Hematopoietic multipotent progenitor cell treated with erythropoietin and hydrocortisone succinate and interleukin-3 and kit ligand, for 17 days (in vitro differentiated cells): Measurements from ENCODE around the gene TNPO3.

Experiments
- DNase-seq: peaks from one replicate; pipeline ENCODE4 v3.0.0-alpha.2; 2015; ENCODE audit warnings: low spot score

TNPO3 gene

DNA sequence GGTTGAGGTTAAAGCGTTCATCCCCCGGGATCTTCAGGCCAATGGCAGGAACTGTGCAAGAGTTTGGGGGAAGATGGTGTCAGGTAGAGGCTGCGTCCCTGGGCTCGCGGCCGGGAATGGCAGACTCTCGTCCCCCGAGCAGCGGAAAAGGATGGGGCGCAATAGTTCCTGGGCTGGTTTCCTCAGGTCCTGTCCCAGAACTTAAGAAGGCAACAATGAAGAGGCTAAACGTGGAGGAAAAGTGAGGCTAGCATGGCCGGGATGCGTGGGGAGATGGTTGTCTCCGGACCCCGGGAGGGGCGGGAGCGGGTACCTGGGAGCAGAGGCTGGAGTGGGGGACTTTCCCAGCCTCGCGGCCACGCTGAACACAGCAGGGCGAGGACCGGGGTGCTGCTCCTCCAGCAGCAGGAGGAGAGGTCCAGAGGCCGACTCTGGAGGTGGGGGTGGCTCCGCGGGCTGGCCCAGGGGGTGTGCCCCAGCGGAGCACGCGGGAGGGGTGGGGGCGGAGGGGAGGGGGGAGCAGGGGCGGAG, 116.3 kb downstream of the TNPO3 start:
- DNase-seq = no peak

DNA sequence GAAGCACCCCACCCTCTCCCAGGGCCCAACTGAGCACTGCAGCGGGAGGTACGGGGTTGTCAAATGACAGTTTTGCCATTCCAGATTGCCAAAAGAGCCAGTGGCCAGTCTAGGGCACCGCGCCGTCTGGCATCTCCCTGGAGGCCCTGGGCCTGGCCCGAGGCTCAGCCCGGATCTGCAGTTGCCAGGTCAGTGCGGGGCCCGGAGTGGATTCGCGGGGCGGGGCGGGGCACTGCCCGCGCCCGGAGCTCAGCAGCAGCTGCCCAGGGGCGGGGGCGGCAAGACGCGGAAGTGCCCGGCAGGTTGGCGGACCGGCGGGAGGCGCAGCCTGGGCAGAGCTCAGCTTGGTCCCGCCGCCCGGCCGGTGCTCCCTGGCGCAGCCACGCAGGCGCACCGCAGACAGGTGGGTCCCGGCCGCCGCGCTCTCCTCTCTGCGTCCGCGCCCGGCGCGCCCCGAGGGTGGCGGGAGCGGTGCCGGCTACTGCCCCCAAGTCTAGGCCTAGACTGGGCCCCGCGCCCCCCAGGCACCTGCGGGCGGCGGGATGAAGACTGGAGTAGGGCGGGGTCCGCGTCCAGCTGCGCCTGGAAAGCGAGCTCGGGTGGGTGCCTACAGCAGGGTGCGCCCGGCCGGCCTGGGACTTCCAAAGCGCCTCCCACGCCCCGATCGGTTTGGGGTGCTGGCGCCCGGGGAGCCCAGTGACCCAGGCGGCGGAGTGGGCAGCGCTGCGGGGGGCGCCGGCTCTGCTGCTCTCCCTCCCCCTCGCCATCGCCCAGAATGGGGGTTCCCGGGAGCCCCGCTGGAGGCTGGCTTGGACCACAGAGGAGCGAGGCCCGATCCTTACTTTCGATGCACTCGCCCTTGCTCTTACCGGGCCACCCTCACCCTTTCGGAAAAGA, 117.0 kb downstream of the TNPO3 start, which contains the start of gene IRF5:
Gene IRF5, plus strand, starts transcription at position 281 of the 897 bp plus-strand sequence. CDS start 4,155 bp downstream, outside the sequence.
- no peak for DNase-seq

DNA sequence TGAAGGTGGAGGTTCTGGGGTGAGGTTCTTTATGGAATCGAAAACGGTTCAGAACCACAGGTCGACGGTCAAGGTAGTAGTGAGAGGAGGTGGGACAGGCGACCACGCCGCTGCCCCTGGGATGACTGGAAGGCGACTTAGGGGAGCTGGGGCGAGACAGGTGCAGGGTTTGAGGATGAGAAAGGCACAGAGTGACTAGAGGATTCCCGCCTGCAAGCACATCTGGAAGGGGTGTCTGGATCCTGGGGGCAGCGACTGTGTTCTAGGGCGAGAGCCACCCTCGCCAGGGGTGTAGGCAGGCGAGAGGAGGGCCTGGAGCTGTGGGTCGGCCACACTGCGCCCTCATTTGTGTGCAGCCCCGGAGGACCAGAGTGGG, 117.7 kb downstream of the TNPO3 start:
- no peak for DNase-seq

DNA sequence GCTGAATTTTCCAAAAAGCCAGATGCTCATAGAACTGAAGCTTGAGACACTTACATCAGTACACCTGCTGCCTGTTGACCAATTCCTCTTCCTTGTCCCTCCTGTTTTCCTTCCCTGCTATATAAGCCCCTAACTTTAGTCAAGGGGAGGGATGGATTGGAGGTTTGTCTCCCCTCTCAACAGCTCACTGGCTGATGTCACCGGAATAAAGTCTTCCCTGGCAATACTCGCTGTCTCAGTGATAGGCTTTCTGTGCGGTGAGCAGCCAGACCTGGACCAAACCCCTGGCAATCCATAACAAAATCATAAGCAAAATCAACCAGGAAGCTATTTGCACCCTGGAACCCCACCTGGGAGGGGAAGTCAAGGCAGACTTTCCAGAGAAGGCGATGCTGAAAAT, 118.1 kb downstream of the TNPO3 start:
- no peak for DNase-seq

DNA sequence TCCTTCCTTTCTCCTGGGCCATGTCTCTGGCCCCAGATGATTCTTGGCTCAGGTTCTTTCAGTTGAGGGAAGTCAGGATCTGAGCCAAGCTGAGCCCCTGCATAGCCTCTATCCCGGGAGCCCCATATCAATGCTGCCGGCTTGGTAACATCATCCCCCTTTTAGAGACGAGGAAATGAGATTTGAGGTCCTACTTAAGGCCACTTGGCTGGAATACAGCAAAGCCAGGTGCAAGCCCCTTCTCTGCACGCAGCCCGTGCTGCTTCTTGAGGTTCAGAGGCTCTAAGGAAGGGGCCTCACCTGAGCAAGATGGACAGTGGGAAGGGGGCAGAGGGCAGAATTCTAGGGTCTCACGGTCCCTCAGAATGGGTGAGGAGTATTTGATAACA, 119.6 kb downstream of the TNPO3 start:
- no peak for DNase-seq

DNA sequence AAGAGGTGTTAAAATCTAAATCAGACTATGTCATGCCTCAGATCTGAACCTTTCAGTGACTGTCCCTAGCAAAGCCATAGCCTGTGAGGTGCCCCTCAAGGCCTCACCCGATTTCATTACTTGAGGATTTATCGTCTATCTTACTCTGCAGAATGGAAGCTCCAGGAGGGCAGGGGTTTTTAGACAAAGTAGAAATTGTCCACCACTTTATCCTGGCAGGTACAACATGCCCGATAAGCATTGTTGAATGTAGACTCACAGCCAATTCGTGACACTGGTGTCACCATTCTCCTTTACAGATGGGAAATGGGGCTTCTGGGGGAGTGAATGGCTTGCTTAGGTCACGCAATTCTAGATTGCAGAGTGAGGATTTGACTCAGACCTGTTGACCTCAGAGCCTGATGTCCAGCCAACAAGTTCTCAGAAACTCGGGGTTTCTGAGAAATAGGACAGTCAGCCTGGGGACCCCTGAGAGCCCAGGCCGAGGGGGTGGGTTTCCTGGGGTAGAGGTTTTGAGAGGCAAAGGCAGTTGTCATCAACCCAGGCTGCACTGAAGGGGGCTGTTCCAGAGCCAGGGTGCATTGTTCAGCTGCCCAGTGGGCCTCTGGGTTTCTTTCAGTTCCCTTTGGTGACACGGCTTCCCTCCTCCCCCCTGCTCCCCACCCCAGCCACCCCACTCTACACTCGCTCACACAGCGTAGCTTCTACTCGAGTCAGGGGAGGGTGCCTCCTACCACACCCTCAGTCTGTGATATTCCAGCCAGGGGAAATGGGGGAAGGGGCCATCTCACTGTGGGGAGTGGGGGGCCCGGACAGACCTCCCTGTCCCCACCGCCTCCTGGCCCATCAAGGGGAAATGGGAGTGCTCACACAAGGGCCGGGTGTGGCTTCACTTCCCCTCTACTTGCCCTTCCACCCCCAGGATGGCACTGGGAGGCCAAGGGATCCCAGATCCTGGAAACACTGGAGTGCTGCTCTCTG, 120.3 kb downstream of the TNPO3 start:
- DNase-seq = no peak

DNA sequence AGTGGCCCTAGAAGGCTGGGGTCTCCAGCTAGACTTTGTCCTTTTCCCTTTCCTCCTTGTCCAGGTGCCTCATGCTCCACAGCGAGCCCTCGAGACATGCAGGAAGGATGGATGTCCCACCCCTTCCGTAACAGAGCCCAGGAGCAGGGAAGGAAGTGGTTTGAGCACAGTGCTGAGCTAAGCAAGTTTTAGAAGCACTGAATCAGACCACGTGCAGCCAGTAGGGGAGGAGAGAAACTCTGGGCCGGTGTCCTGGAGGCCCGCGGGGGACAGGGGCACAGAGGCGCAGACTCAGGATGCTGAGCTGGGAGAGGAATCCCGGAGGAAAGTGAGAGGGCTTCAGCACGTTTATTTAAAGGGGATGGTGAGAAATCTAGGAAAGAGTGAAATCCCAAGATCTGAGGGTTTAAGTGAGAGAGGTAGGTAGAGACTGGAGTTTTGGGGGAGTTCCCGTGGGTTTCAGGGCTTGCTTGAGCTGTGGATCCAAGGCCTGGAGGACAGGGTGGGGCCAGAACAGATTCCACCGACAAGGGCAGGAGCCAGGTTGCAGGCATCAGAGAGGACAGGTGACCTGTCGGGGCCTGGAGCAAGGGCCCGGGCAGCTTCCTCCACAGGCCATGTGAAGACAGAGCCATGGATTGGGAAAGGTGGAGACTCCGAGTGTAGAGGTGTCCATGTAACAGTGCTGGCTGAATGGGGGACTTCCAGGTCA, 121.6 kb downstream of the TNPO3 start:
- DNase-seq = no peak

DNA sequence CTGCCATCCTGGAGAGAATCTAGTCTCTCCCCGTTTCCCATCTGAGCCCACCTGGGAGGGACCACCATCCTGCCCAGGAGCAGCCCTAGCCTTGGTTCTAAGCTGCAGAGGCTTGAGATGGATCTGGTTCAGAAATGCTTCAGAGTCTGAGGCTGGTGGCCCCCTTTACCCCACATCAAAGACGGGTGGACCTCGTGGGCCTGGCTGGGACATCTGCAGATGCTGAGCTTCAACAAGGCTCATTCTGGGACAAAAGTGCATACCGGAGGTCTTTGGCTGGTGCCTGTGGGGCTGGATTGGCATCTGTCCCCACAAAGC, 122.1 kb downstream of the TNPO3 start:
- no peak for DNase-seq

DNA sequence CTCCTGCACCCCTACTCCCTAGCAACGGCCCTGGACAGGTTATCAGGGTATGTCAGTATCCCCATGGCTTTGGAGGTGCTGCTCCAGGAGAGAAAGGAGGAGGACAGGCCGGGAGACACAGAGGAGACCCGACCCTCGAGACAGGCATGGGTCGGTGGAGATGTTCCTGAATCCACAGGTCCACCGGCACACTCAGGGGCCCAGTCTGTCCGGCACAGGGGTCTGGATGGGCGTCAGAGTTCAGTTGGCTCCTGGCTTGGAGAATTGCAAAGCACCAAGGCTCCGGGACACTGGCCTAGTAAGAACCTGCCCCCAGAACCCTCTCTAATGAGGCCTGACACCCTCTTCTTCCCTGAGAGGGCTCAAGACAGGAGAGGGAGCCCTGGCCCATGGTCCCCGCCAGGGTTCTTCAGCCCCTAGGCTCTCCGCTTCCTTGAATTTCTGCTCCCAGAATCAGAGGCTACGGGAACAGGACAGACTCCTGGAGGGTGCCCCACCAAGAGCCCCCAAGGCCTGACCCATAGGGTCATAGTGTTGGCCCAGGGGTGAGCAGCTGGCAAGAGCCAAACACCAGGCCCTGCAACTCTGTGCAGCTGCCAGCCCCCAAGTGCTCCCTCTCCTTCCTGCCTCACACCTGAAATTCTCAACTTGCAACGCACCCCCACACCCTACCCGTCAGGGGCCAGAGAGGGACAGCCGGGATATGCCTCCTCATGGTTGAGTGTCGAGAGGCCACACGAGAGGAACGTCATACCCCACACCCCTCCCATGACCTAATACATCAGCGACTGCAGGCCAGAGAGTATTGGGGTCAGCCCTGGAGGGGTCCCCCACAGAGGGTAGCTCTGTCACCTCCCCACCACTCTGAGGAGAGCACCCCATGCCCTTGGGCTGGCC, 122.7 kb downstream of the TNPO3 start:
- no peak for DNase-seq

DNA sequence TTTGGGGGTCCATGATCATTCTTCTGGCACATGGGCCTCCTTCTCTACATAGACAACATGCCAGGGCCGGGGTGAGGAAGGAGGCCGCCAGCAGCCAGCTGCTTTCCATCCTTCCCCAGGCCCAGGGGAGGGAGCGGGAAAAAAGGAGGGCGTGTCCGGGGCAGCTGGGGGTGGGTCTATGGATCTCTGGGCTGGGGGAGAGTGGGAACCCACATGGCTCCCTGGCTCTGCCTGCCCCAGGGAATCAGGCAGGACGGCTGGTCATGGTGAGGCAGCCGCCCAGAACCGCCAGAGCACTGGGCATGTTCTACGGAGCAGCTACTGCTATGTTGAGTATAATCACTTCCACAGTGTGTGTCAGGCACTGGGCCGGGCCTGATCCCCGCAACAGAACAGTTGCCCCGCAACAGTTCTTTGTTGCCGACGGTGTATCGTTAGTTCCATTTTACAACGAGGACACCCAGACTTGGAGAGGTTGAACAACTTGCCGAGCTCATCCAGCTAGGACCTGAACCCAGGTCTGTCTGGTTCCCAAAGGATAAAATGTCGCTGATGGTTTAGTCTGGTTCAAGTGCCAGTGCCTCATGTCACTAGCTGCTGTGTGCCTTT, 123.6 kb downstream of the TNPO3 start:
- no peak for DNase-seq

DNA sequence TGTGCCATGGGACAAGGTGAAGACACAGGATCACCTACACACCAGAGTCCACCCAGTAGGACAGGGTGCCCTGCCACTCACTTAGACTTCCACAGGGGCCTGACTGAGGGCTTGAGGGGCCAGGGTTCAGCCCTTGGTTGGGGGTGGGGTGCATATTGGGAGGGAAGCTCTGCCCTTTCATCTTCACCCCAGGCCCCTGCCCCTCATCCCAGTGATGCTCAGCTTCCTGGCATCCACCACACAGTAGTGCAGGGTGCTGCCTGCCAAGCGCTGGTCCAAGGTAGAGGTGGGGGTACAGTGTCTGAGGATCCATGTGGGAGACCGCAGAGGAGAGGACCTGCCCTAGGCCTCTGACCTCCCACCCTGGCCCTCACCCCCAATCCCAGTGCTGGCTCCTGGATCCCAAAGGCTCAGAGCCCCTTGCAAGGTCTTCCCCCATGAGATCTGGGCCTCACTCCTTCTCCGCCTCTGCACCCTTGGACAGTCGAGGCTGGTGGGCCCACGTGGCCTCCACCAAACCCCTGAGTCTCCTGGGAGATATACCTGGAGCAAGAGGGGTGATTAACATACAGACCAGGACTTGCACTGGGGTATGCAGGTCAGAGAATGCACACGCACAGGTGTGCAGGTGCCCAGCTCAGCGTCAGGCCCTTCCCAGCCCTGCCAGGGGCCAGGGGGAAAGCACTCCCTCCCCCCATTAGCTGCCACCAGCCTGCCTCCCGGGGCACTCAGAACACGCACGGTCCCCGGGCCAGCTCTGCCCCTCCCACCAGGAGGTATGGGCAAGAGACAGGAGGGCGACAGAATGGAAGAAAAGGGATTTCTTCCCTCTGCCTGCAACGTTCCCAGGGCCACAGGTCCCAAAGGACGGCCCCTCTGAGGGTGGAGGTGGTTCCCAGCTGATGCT, 125.8 kb downstream of the TNPO3 start:
- DNase-seq = no peak

DNA sequence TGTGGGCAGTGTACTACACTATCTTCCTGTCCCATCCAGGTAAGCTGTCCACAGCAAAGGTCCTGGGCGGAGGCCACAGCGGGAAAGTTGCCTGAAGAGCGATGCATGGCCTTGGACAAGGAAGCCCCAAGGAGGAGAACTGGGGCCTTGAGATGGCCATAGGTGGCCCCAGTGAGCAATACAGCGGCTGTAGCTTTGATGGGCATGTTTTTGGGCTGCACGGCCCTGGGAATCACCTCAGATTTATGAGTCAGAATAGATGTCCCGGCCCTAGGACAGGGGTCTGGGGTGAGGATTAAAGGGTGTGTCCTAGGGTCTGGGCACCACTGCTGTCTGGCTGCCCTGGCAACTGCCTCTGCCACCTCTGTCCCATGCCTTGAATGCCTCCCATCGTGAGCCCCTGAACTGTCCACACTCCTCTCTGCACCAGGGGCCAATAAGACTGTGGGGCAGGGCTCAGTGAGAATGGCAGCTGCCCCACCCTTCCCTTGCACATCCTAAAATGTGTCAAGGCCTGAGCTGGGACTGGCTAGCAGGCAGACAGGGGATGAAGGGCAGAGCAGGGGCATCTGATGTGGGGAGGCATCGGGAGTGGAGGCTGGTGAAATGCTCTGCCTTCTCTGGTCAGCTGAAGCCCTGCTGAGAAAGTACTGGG, 126.6 kb downstream of the TNPO3 start:
- no peak for DNase-seq

DNA sequence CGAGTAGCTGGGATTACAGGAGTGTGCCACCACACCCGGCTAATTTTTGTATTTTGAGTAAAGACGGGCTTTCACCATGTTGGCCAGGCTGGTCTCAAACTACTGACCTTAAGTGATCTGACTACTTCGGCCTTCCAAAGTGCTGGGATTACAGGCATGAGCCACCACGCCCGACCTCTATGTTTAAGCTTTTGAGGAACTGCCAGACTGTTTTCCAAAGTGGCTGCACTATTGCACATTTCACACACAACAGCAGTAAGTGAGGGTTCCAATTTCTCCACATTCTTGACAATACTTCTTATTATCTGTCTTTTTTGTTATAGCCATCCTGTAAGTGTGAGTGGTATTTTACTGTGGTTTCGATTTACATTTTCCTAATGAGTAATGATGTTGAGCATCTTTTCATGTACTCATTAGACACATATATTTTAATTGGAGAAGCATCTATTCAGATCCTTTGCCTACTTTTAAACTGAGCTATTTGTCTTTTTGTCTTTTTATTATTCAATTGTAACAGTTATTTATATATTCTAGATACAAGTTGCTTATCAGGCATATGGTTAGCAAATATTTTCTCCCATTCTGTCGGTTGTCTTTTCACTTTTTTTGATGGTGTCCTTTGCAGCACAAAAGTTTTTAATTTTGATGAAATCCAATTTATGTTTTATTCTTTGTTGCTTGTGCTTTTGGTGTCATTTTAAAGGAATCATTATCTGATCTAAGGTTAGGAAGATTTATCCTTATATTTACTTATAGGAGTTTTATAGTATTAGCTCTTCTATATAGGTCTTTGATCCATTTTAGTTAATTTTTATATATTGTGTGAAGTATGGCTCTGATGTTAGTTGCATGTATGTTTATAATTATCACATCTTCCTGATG, 130.0 kb downstream of the TNPO3 start:
- DNase-seq = no peak

DNA sequence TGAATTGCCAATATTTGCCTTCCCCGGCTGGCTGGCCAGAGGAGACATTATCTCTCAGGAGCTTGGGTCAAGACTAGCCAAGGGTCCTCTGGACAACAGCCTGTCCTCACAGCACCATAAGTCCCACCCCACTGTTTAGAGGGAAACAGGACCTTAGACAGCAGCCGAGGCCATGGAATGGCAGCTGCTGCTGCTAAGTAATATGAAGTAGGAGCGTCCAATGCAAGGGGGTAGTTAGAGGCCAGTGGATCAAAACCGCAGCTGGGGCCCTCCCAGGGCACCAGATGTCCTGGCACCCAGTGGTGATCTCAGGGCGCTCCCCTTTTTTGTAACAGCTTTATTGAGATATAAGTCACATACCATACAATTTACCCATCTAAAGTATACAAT, 131.5 kb downstream of the TNPO3 start:
- DNase-seq = no peak

DNA sequence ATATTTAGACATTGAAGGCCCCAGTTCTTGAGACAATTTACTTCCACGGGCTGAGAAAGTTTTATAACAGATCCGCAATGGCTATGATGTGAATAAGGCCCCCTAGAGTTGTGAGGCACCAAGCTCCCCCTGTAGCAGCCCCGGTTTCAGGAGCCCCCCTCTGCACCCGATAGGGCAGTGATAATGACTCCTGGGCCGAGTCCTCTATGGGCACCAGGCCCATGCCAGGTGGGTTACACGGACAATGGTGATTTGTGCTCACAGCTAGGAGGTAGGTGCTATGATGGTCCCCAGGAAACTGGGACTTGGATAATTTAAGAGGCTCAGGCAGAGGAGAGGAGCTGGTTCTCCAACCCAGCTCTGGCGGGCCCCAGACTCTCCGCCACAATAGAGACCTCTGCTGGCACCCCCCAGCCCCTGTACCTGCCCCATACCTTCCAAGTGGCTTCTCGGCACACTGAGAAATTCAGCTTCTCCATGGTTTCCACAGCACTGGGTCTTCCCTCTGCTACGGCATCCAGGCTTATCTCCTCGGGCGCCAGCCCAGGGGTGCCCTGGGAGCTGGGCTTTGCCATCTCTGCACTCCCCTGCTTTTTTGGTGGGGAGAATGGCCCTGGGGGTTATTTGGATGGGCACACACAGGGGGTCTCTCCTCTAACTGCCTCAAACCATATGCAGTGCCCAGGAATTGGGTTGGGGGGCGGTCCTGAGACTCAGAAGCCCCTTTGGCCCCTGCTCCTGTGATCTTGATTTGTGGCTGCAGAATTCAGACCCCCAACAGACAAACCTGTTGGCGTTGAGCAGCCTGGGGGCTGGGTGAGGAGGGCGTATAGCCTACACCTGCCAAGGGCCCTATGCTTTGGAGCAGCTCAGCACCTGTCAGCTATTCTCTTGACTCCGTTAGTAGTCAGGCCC, 132.2 kb downstream of the TNPO3 start:
- no peak for DNase-seq

DNA sequence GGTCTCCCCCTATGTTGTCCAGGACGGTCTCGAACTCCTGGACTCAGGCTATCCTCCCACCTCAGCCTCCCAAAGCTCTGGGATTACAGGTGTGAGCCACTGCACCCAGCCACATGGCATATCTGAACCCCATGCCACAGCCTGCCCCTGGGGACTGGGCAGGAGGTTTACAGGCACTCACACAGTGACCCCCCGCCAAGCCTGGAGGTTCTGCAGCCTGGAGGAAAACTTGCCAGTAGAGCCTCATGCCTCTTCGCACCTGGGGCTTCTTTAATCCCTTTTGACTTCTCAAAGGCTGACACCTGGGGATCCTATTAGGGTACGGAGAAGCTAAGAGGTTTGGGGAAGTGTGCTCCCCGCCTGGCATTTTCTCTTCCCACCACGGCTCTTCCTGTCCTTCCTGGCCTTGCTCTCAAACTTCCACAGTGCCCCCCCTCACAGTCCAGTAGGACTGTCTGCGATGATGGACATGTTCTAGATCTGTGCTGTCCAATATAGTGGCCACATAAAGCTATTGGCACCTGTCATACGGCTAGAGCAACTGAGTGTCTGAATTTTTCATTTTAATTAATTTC, 133.0 kb downstream of the TNPO3 start:
- no peak for DNase-seq
